K562 (cell line): ENCODE data around the gene PLCG2.

Experiments used
- CTCF ChIP-seq, 3 experiments: IDR thresholded peaks in 2 of 3; conservative IDR thresholded peaks in 1 of 3; 2 replicates each; pipeline ENCODE4 v1.5.1; 2011 to 2012; ENCODE audit warnings: low read length in 3 of 3, mild to moderate bottlenecking in 3 of 3, control low read depth in 2 of 3, improper control_type of control experiment in 1 of 3, inconsistent platforms in 1 of 3, low read depth in 1 of 3, mixed read lengths in 1 of 3, moderate library complexity in 1 of 3; ENCODE audit not compliant: insufficient read depth in 2 of 3
- ERF ChIP-seq: fragments of 450-650 bp; formaldehyde crosslinking; IDR thresholded peaks from 2 replicates; pipeline ENCODE4 v1.4.0; 2020; ENCODE audit warnings: mild to moderate bottlenecking, mixed read lengths
- EZH2 ChIP-seq: IDR thresholded peaks from 2 replicates; pipeline ENCODE4 v1.6.1; 2012; ENCODE audit warnings: low read depth, mild to moderate bottlenecking, inconsistent platforms, low read length, borderline replicate concordance
- FOSL1 ChIP-seq: fragments of 200-800 bp; sonication (Bioruptor generic); conservative IDR thresholded peaks from 2 replicates; pipeline ENCODE4 v1.6.1; 2016; ENCODE audit warnings: missing genetic modification characterization, missing compliant biosample characterization
- FOXM1 ChIP-seq, 2 experiments: fragments of 450-650 bp in 1 of 2; sonication (generic) in 1 of 2; formaldehyde crosslinking in 1 of 2; IDR thresholded peaks; 2 replicates each; pipeline versions ENCODE4 v1.6.1 to v1.9.0; 2017 to 2022; ENCODE audit warnings: low read depth in 2 of 2, mild to moderate bottlenecking in 2 of 2, missing genetic modification reagents in 1 of 2, moderate library complexity in 1 of 2
- MAZ ChIP-seq, 2 experiments: fragments of 450-650 bp in 1 of 2; sonication (generic) in 1 of 2; formaldehyde crosslinking; IDR thresholded peaks in 1 of 2; conservative IDR thresholded peaks in 1 of 2; 2 replicates each; pipeline versions ENCODE4 v1.4.0 to v1.5.0; 2020; ENCODE audit warnings: mild to moderate bottlenecking in 1 of 2, missing genetic modification reagents in 1 of 2
- POLR2A ChIP-seq: fragments of 450-650 bp; conservative IDR thresholded peaks from 2 replicates; pipeline ENCODE4 v1.6.1; 2016
- SLC30A9 ChIP-seq: fragments of 250-450 bp; sonication (Bioruptor Pico); IDR thresholded peaks from 2 replicates; pipeline ENCODE4 v1.8.0; 2022; ENCODE audit warnings: mild to moderate bottlenecking, moderate library complexity
- STAT6 ChIP-seq: sonication (generic); formaldehyde crosslinking; IDR thresholded peaks from 2 replicates; pipeline ENCODE4 v1.8.1; 2023; ENCODE audit warnings: mild to moderate bottlenecking, missing genetic modification reagents
- TAF7 ChIP-seq: fragments of 450-650 bp; IDR thresholded peaks from 2 replicates; pipeline ENCODE4 v1.6.1; 2016; ENCODE audit warnings: missing genetic modification characterization, missing compliant biosample characterization
- TBP ChIP-seq: optimal IDR thresholded peaks from 2 replicates; pipeline ENCODE3; 2011; ENCODE audit warnings: low read depth, low read length, improper control_type of control experiment
- ZNF592 ChIP-seq: fragments of 450-650 bp; IDR thresholded peaks from 2 replicates; pipeline ENCODE4 v1.6.1; 2017; ENCODE audit warnings: antibody characterized with exemption, mild to moderate bottlenecking

GRCh38 chr16:81770008-81770407 lies 9.1 kb upstream of the PLCG2 start:
- TF ChIP-seq MAZ (CRISPR knock-in tag; conservative IDR thresholded peaks at IDR 0.05 in 1 of 2, IDR thresholded peaks at IDR 0.05 in 1 of 2) = no peak
- TF ChIP-seq EZH2 = no peak
- no peak for TF ChIP-seq TAF7 (tag)
- TF ChIP-seq CTCF (IDR thresholded peaks at IDR 0.05 in 2 of 3, conservative IDR thresholded peaks at IDR 0.05 in 1 of 3; ENCODE audit: insufficient read depth in 2 of 3, low read depth in 1 of 3, low read length in 3 of 3) = no peak
- TF ChIP-seq ZNF592 = no peak
- no peak for TF ChIP-seq POLR2A
- TF ChIP-seq STAT6 = no peak
- TF ChIP-seq SLC30A9 (CRISPR knock-in tag) = no peak
- no peak for TF ChIP-seq TBP
- no peak for TF ChIP-seq FOSL1 (tag)
- no peak for TF ChIP-seq FOXM1 (IDR thresholded peaks at IDR 0.05; ENCODE audit: low read depth)
- TF ChIP-seq FOXM1 (CRISPR knock-in tag; IDR thresholded peaks at IDR 0.05; ENCODE audit: low read depth) = no peak
- TF ChIP-seq ERF = no peak
